SK-N-SH (cell line): ENCODE results near the gene FEV. TPM values are rescaled to one million over a fixed set of nuclear protein-coding genes. Genes with fewer than 3 reads are reported as not detected.

Experiments
- CTCF ChIA-PET: fragments of 300-600, 350-600 bp; formaldehyde crosslinking; extraction: SDS; loops from one replicate; lab custom pipeline; 2021; lab: Yijun Ruan, JAX
- POLR2A ChIA-PET: fragments of 350-600 bp; sonication (Branson Sonifier 250); formaldehyde crosslinking; extraction: SDS; loops from one replicate; lab custom pipeline; 2020; ENCODE audit warnings: antibody characterized with exemption, inconsistent platforms; lab: Yijun Ruan, JAX
- DNase-seq: peaks from one replicate; pipeline ENCODE4 v3.0.0; 2012
- H2AFZ ChIP-seq: fragments of 200-600 bp; sonication (generic); 2 replicates; pipeline ENCODE4 v1.8.1; 2016; ENCODE audit warnings: antibody characterized with exemption, mild to moderate bottlenecking, low read depth
- H3F3A ChIP-seq: fragments of 200-600 bp; sonication (generic); replicated peaks from 2 replicates; pipeline ENCODE3; 2016; ENCODE audit warnings: antibody characterized with exemption, mild to moderate bottlenecking; ENCODE audit not compliant: insufficient read depth
- H3K27ac ChIP-seq, 2 experiments: fragments of 200-500 bp in 1 of 2; fragments of 200-600 bp in 1 of 2; sonication (Bioruptor generic) in 1 of 2; sonication (generic), shearing (Covaris generic) in 1 of 2; 2 replicates each; pipeline versions ENCODE4 v1.5.1 to v1.6.1; 2014 to 2016; ENCODE audit warnings: low read depth in 2 of 2, inconsistent platforms in 1 of 2, low read length in 1 of 2, mild to moderate bottlenecking in 1 of 2, mixed read lengths in 1 of 2
- H3K27me3 ChIP-seq: fragments of 200-600 bp; sonication (generic), shearing (Covaris generic); 2 replicates; pipeline ENCODE4 v1.6.1; 2016; ENCODE audit warnings: mixed run types; ENCODE audit not compliant: insufficient read depth
- H3K36me3 ChIP-seq, 2 experiments: fragments of 200-500 bp in 1 of 2; fragments of 200-600 bp in 1 of 2; sonication (Bioruptor generic) in 1 of 2; sonication (generic) in 1 of 2; replicated peaks in 1 of 2; 2 replicates each; pipeline versions ENCODE3 to v1.5.1; 2014 to 2016; ENCODE audit warnings: low read length in 1 of 2, mild to moderate bottlenecking in 1 of 2; ENCODE audit not compliant: insufficient read depth in 2 of 2, control insufficient read depth in 1 of 2
- H3K4me1 ChIP-seq, 2 experiments: fragments of 200-500 bp in 1 of 2; fragments of 200-600 bp in 1 of 2; sonication (Bioruptor generic) in 1 of 2; sonication (generic), shearing (Covaris generic) in 1 of 2; 2 replicates each; pipeline versions ENCODE4 v1.5.1 to v1.6.1; 2014 to 2016; ENCODE audit warnings: low read depth in 1 of 2, low read length in 1 of 2, mixed run types in 1 of 2; ENCODE audit not compliant: insufficient read depth in 2 of 2, control insufficient read depth in 1 of 2
- H3K4me2 ChIP-seq: fragments of 200-600 bp; sonication (generic), shearing (Covaris generic); 2 replicates; pipeline ENCODE4 v1.6.1; 2017; ENCODE audit warnings: mixed run types
- H3K4me3 ChIP-seq, 2 experiments: fragments of 200-500 bp in 1 of 2; fragments of 200-600 bp in 1 of 2; sonication (Bioruptor generic) in 1 of 2; sonication (generic), shearing (Covaris generic) in 1 of 2; 2 replicates each; pipeline versions ENCODE4 v1.5.1 to v1.8.1; 2014 to 2016; ENCODE audit warnings: low read depth in 2 of 2, inconsistent platforms in 1 of 2, low read length in 1 of 2, mild to moderate bottlenecking in 1 of 2, mixed read lengths in 1 of 2, moderate library complexity in 1 of 2
- H3K79me2 ChIP-seq: fragments of 200-600 bp; sonication (generic); 2 replicates; pipeline ENCODE4 v1.8.1; 2017; ENCODE audit warnings: mild to moderate bottlenecking; ENCODE audit not compliant: insufficient read depth
- H3K9ac ChIP-seq: fragments of 200-600 bp; sonication (generic); 2 replicates; pipeline ENCODE4 v1.6.1; 2017; ENCODE audit warnings: mixed run types
- H3K9me2 ChIP-seq: fragments of 200-600 bp; sonication (generic); 2 replicates; pipeline ENCODE4 v1.6.1; 2017; ENCODE audit warnings: mixed run types
- H3K9me3 ChIP-seq: fragments of 200-600 bp; sonication (generic); 2 replicates; pipeline ENCODE4 v1.6.1; 2017; ENCODE audit warnings: mixed run types, mild to moderate bottlenecking, moderate library complexity
- H4K20me1 ChIP-seq: fragments of 200-600 bp; sonication (generic); 2 replicates; pipeline ENCODE4 v1.6.1; 2017; ENCODE audit warnings: mild to moderate bottlenecking, mixed run types; ENCODE audit not compliant: insufficient read depth
- CHD2 ChIP-seq: fragments of 150-350 bp; IDR thresholded peaks from 2 replicates; pipeline ENCODE4 v1.6.1; 2018; ENCODE audit warnings: low read length; ENCODE audit not compliant: partially characterized antibody
- CTCF ChIP-seq: fragments of 200-600 bp; sonication (generic); IDR thresholded peaks from 2 replicates; pipeline ENCODE4 v1.6.1; 2017; ENCODE audit warnings: antibody characterized with exemption, mild to moderate bottlenecking, moderate library complexity
- EZH2phosphoT487 ChIP-seq: fragments of 200-600 bp; sonication (generic); IDR thresholded peaks from 2 replicates; pipeline ENCODE4 v1.6.1; 2017; ENCODE audit warnings: low read depth, mixed run types, mild to moderate bottlenecking, antibody characterized with exemption, moderate library complexity, borderline replicate concordance
- FOSL2 ChIP-seq: IDR thresholded peaks from 2 replicates; pipeline ENCODE4 v1.4.0; 2012; ENCODE audit warnings: low read depth, mild to moderate bottlenecking, moderate library complexity, borderline replicate concordance
- FOXM1 ChIP-seq: IDR thresholded peaks from 2 replicates; pipeline ENCODE4 v1.4.0; 2012; ENCODE audit warnings: low read depth, mild to moderate bottlenecking
- GATA2 ChIP-seq: sonication (generic); formaldehyde crosslinking; IDR thresholded peaks from 2 replicates; pipeline ENCODE4 v1.5.0; 2020; ENCODE audit warnings: mild to moderate bottlenecking, missing genetic modification reagents
- IRF3 ChIP-seq: fragments of 150-350 bp; IDR thresholded peaks from 2 replicates; pipeline ENCODE4 v1.6.1; 2016; ENCODE audit warnings: mild to moderate bottlenecking, low read depth, low read length
- JUND ChIP-seq: IDR thresholded peaks from 2 replicates; pipeline ENCODE4 v1.4.0; 2012
- MAX ChIP-seq: IDR thresholded peaks from 2 replicates; pipeline ENCODE4 v1.4.0; 2012; ENCODE audit warnings: low read depth
- MXI1 ChIP-seq: IDR thresholded peaks from 2 replicates; pipeline ENCODE4 v1.6.1; 2012; ENCODE audit warnings: mild to moderate bottlenecking, low read depth, low read length, improper control_type of control experiment
- NFIC ChIP-seq: IDR thresholded peaks from 2 replicates; pipeline ENCODE4 v1.4.0; 2012; ENCODE audit warnings: borderline replicate concordance
- POLR2AphosphoS5 ChIP-seq: IDR thresholded peaks from 2 replicates; pipeline ENCODE4 v1.6.1; 2012; ENCODE audit warnings: low read depth, low read length
- REST ChIP-seq: IDR thresholded peaks from 2 replicates; pipeline ENCODE4 v1.6.1; 2012; ENCODE audit warnings: mild to moderate bottlenecking, low read depth, low read length, moderate library complexity
- RXRA ChIP-seq: IDR thresholded peaks from 2 replicates; pipeline ENCODE4 v1.4.0; 2012; ENCODE audit warnings: low read depth, mild to moderate bottlenecking, borderline replicate concordance
- SIN3A ChIP-seq: IDR thresholded peaks from 2 replicates; pipeline ENCODE4 v1.6.1; 2012; ENCODE audit warnings: low read depth, mild to moderate bottlenecking, low read length, moderate library complexity, borderline replicate concordance
- TEAD4 ChIP-seq: IDR thresholded peaks from 2 replicates; pipeline ENCODE4 v1.4.0; 2012; ENCODE audit warnings: mild to moderate bottlenecking, borderline replicate concordance; ENCODE audit not compliant: insufficient read depth
- USF1 ChIP-seq: IDR thresholded peaks from 2 replicates; pipeline ENCODE4 v1.4.0; 2012; ENCODE audit warnings: low read depth, borderline replicate concordance
- ZBTB33 ChIP-seq: IDR thresholded peaks from 2 replicates; pipeline ENCODE4 v1.4.0; 2012; ENCODE audit warnings: low read depth, borderline replicate concordance
- WGBS: methylation state at CpG from one replicate; pipeline ENCODE4 v1.1.6; 2017; ENCODE audit warnings: low lambda C conversion rate; 5-methylcytosine and 5-hydroxymethylcytosine counted together
- polyA plus RNA-seq, 3 experiments: library from polyadenylated mRNA; depleted of rRNA; stranded (reverse); fragments of >200 nt; gene quantifications; 2 replicates each; pipeline ENCODE4 v1.2.3, GENCODE V29; 2012

The FEV gene
- polyA plus RNA-seq, 1 of the 3 experiments (the other 2 are of a cell fraction) = 0.53 TPM

- Histone ChIP-seq H3K9me2 (no peaks in the 10 kb centered on the region), H2AFZ (no peak overlapping the region), H3K27me3 (peaks cover 33% of the 10 kb centered on the region), H3K27ac (no peak overlapping the region), H3K79me2 (no peaks in the 10 kb centered on the region), H4K20me1 (no peaks in the 10 kb centered on the region), H3K4me2 (no peak overlapping the region), H3F3A (no peaks in the 10 kb centered on the region), H3K4me3 (no peak overlapping the region), H3K36me3 (no peaks in the 10 kb centered on the region), H3K9me3 (no peaks in the 10 kb centered on the region), H3K4me1 (peaks cover 0 to 44% of the 10 kb centered on the region in 2 experiments; a peak in 1 of 4 replicates), H3K9ac (no peak overlapping the region)
- POLR2A ChIA-PET = no interaction called here
- WGBS = 45% methylated on average over 8 of the region's 12 CpGs
- DNase-seq = no peak
- CTCF ChIA-PET = interaction anchor here (1.1 to 20.3 kb wide), 5 partner anchors 9 to 133 kb away, joined by 4 to 258 read pairs (median 12); no protein-coding TSS in a partner anchor
- TF ChIP-seq GATA2 (no peak), SIN3A (no peak), EZH2phosphoT487 (no peak), MAX (no peak), RXRA (no peak), TEAD4 (no peak), USF1 (no peak), FOSL2 (no peak), JUND (no peak), REST (no peak), POLR2AphosphoS5 (no peak)
Observed at GRCh38 chr2:219022041-219022440, 37.1 kb upstream of the FEV start.

- Histone ChIP-seq H3K79me2 (no peaks in the 10 kb centered on the region), H3K9me3 (no peaks in the 10 kb centered on the region), H3K36me3 (no peaks in the 10 kb centered on the region), H3F3A (no peaks in the 10 kb centered on the region), H3K9ac (no peak overlapping the region), H4K20me1 (no peaks in the 10 kb centered on the region), H3K4me3 (no peak overlapping the region), H3K4me2 (no peak overlapping the region), H2AFZ (no peak overlapping the region), H3K9me2 (no peaks in the 10 kb centered on the region), H3K27ac (no peak overlapping the region), H3K27me3 (peaks cover 37% of the 10 kb centered on the region), H3K4me1 (peaks cover 0 to 48% of the 10 kb centered on the region in 2 experiments; a peak in 1 of 4 replicates)
- no CpG with 5 or more reads among the region's 9 CpGs for WGBS
- DNase-seq = no peak
- ChIA-PET POLR2A (no interaction called here), CTCF (interaction anchor here (1.1 to 20.3 kb wide), 5 partner anchors 9 to 133 kb away, joined by 4 to 258 read pairs (median 12); no protein-coding TSS in a partner anchor)
- TF ChIP-seq CHD2 (no peak), CTCF (no peak), JUND (no peak), MXI1 (no peak), NFIC (no peak), IRF3 (no peak), FOXM1 (no peak), ZBTB33 (no peak), GATA2 (no peak), SIN3A (no peak)
Observed at GRCh38 chr2:219021591-219021990, 36.6 kb upstream of the FEV start.
